IMR-90 (cell line): ENCODE data around the gene PDE4B. TPM values are rescaled to one million over a fixed set of nuclear protein-coding genes. Genes with fewer than 3 reads are reported as not detected.
A peak's percentile ranks its signal among the peaks of the same experiment; 100 is the strongest.

ENCODE experiments used
- ATAC-seq: fragments of 200-7000 bp; cut with Tn5 transposase; 2 replicates; pipeline ENCODE4 v1.9.1; 2020; ENCODE audit warnings: low read depth, mild to moderate bottlenecking, moderate library complexity
- BruUV-seq: library from RNA; stranded (reverse); fragments of 400-500 nt; replicated peaks from 2 replicates; lab custom pipeline; 2021; lab: Mats Ljungman, UMichigan
- CTCF ChIA-PET: fragments of 300-600 bp; formaldehyde crosslinking; extraction: SDS; loops from one replicate; lab custom pipeline; 2021; ENCODE audit warnings: antibody characterized with exemption; lab: Yijun Ruan, JAX
- POLR2A ChIA-PET: fragments of 300-600 bp; sonication (Branson Sonifier 250); formaldehyde crosslinking; loops from one replicate; lab custom pipeline; 2022; ENCODE audit warnings: antibody characterized with exemption; ENCODE audit not compliant: unreplicated experiment; lab: Charles Lee
- DNase-seq: peaks from one replicate; pipeline ENCODE4 v3.0.0; 2013
- H2AFZ ChIP-seq: replicated peaks from 2 replicates; pipeline ENCODE3; 2013; ENCODE audit warnings: low read length, mild to moderate bottlenecking; ENCODE audit not compliant: poor library complexity
- H2AK5ac ChIP-seq: 2 replicates; pipeline ENCODE4 v1.6.1; 2013; ENCODE audit warnings: low read depth, low read length, inconsistent platforms
- H2AK9ac ChIP-seq: replicated peaks from 2 replicates; pipeline ENCODE3; 2013; ENCODE audit warnings: mild to moderate bottlenecking, low read depth, low read length, moderate library complexity; ENCODE audit not compliant: poor library complexity
- H2BK120ac ChIP-seq: 2 replicates; pipeline ENCODE4 v1.6.1; 2013; ENCODE audit warnings: low read depth, low read length, inconsistent platforms
- H2BK15ac ChIP-seq: 3 replicates; pipeline ENCODE4 v1.6.1; 2013; ENCODE audit warnings: low read depth, low read length, inconsistent platforms
- H2BK20ac ChIP-seq: 2 replicates; pipeline ENCODE4 v1.6.1; 2013; ENCODE audit warnings: low read depth, mild to moderate bottlenecking, inconsistent platforms, low read length, moderate library complexity
- H2BK5ac ChIP-seq: 2 replicates; pipeline ENCODE4 v1.6.1; 2013; ENCODE audit warnings: mild to moderate bottlenecking, low read depth, low read length, inconsistent platforms; ENCODE audit not compliant: poor library complexity, severe bottlenecking
- H3K14ac ChIP-seq: replicated peaks from 2 replicates; pipeline ENCODE4 v1.6.1; 2013; ENCODE audit warnings: low read depth, low read length, inconsistent platforms
- H3K18ac ChIP-seq: 2 replicates; pipeline ENCODE4 v1.6.1; 2013; ENCODE audit warnings: low read depth, low read length, control low read depth
- H3K23ac ChIP-seq: 2 replicates; pipeline ENCODE4 v1.6.1; 2013; ENCODE audit warnings: low read depth, low read length, inconsistent platforms
- H3K27ac ChIP-seq: 2 replicates; pipeline ENCODE4 v1.5.1; 2013; ENCODE audit warnings: mild to moderate bottlenecking, control low read depth, low read length; ENCODE audit not compliant: insufficient read depth
- H3K27me3 ChIP-seq: 2 replicates; pipeline ENCODE4 v1.6.1; 2013; ENCODE audit warnings: low read length; ENCODE audit not compliant: control insufficient read depth, insufficient read depth
- H3K36me3 ChIP-seq: 2 replicates; pipeline ENCODE4 v1.6.1; 2013; ENCODE audit warnings: low read length, mixed read lengths; ENCODE audit not compliant: control insufficient read depth, insufficient read depth
- H3K4ac ChIP-seq: 2 replicates; pipeline ENCODE4 v1.6.1; 2013; ENCODE audit warnings: low read depth, low read length, inconsistent platforms
- H3K4me1 ChIP-seq: 2 replicates; pipeline ENCODE4 v1.6.1; 2013; ENCODE audit warnings: low read length, mixed read lengths; ENCODE audit not compliant: control insufficient read depth, insufficient read depth
- H3K4me2 ChIP-seq: 2 replicates; pipeline ENCODE4 v1.6.1; 2013; ENCODE audit warnings: low read depth, mild to moderate bottlenecking, control low read depth, low read length, moderate library complexity
- H3K4me3 ChIP-seq: 2 replicates; pipeline ENCODE4 v1.5.1; 2013; ENCODE audit warnings: low read depth, mild to moderate bottlenecking, control low read depth, low read length, moderate library complexity; ENCODE audit not compliant: insufficient read depth
- H3K56ac ChIP-seq: 2 replicates; pipeline ENCODE4 v1.6.1; 2013; ENCODE audit warnings: low read length, inconsistent platforms; ENCODE audit not compliant: insufficient read depth; ENCODE audit errors: extremely low read depth
- H3K79me1 ChIP-seq, 2 experiments: 2 replicates each; pipeline ENCODE4 v1.6.1; 2013; ENCODE audit warnings: low read length in 2 of 2, inconsistent platforms in 1 of 2, low read depth in 1 of 2
- H3K9ac ChIP-seq: 2 replicates; pipeline ENCODE4 v1.6.1; 2013; ENCODE audit warnings: low read depth, low read length, control low read depth
- H3K9me1 ChIP-seq: 2 replicates; pipeline ENCODE4 v1.6.1; 2013; ENCODE audit warnings: low read length, inconsistent platforms; ENCODE audit not compliant: insufficient read depth
- H3K9me3 ChIP-seq: 2 replicates; pipeline ENCODE4 v1.6.1; 2013; ENCODE audit warnings: low read length; ENCODE audit not compliant: control insufficient read depth, insufficient read depth
- H4K20me1 ChIP-seq: 2 replicates; pipeline ENCODE4 v1.6.1; 2013; ENCODE audit warnings: low read length, inconsistent platforms; ENCODE audit not compliant: insufficient read depth
- H4K5ac ChIP-seq: 2 replicates; pipeline ENCODE4 v1.6.1; 2013; ENCODE audit warnings: mild to moderate bottlenecking, low read depth, low read length, control low read depth
- H4K8ac ChIP-seq, 2 experiments: 2 replicates each; pipeline ENCODE4 v1.6.1; 2013; ENCODE audit warnings: low read depth in 2 of 2, low read length in 2 of 2, control low read depth in 1 of 2, inconsistent platforms in 1 of 2
- H4K91ac ChIP-seq: 2 replicates; pipeline ENCODE4 v1.6.1; 2013; ENCODE audit warnings: low read depth, low read length, inconsistent platforms; ENCODE audit not compliant: insufficient read depth
- CEBPB ChIP-seq: IDR thresholded peaks from 2 replicates; pipeline ENCODE4 v1.6.1; 2012; ENCODE audit warnings: low read depth, low read length, improper control_type of control experiment
- CHD1 ChIP-seq: IDR thresholded peaks from 2 replicates; pipeline ENCODE4 v1.6.1; 2012; ENCODE audit warnings: low read depth, low read length, improper control_type of control experiment
- CTCF ChIP-seq: conservative IDR thresholded peaks from 2 replicates; pipeline ENCODE4 v1.5.1; 2012; ENCODE audit warnings: mild to moderate bottlenecking, low read depth, low read length, improper control_type of control experiment
- ELK1 ChIP-seq: fragments of 150-350 bp; IDR thresholded peaks from 2 replicates; pipeline ENCODE4 v1.6.1; 2016; ENCODE audit warnings: low read depth, mild to moderate bottlenecking, low read length, moderate library complexity, borderline replicate concordance
- FOS ChIP-seq: fragments of 150-350 bp; IDR thresholded peaks from 2 replicates; pipeline ENCODE4 v1.6.1; 2016; ENCODE audit warnings: low read depth, low read length
- MAFK ChIP-seq: IDR thresholded peaks from 2 replicates; pipeline ENCODE4 v1.6.1; 2012; ENCODE audit warnings: low read depth, low read length, improper control_type of control experiment
- MAZ ChIP-seq: IDR thresholded peaks from 2 replicates; pipeline ENCODE4 v1.6.1; 2012; ENCODE audit warnings: low read depth, mild to moderate bottlenecking, low read length, improper control_type of control experiment, moderate library complexity, borderline replicate concordance
- MXI1 ChIP-seq: IDR thresholded peaks from 2 replicates; pipeline ENCODE4 v1.6.1; 2012; ENCODE audit warnings: low read depth, mild to moderate bottlenecking, low read length, moderate library complexity, borderline replicate concordance
- NFE2L2 ChIP-seq: fragments of 150-350 bp; IDR thresholded peaks from 2 replicates; pipeline ENCODE4 v1.6.1; 2016; ENCODE audit warnings: low read depth, mild to moderate bottlenecking, low read length
- POLR2A ChIP-seq: IDR thresholded peaks from 2 replicates; pipeline ENCODE4 v1.6.1; 2012; ENCODE audit warnings: mild to moderate bottlenecking, low read depth, low read length
- RAD21 ChIP-seq: IDR thresholded peaks from 2 replicates; pipeline ENCODE4 v1.6.1; 2012; ENCODE audit warnings: low read length, improper control_type of control experiment
- RCOR1 ChIP-seq: IDR thresholded peaks from 2 replicates; pipeline ENCODE4 v1.6.1; 2012; ENCODE audit warnings: mild to moderate bottlenecking, low read length, improper control_type of control experiment; ENCODE audit not compliant: insufficient replicate concordance
- RFX5 ChIP-seq: IDR thresholded peaks from 2 replicates; pipeline ENCODE4 v1.8.0; 2012; ENCODE audit warnings: low read depth, mild to moderate bottlenecking, low read length, moderate library complexity
- SMC3 ChIP-seq: fragments of 150-350 bp; IDR thresholded peaks from 2 replicates; pipeline ENCODE4 v1.6.1; 2016; ENCODE audit warnings: low read depth, mild to moderate bottlenecking, antibody characterized with exemption, low read length, moderate library complexity
- USF2 ChIP-seq: fragments of 150-350 bp; IDR thresholded peaks from 2 replicates; pipeline ENCODE4 v1.6.1; 2017; ENCODE audit warnings: mild to moderate bottlenecking, antibody characterized with exemption, low read length, low read depth
- WGBS, 2 experiments: methylation state at CpG; one replicate each; pipeline versions ENCODE4 v1.1.5 to v1.1.7; 2013; ENCODE audit warnings: missing lambda C conversion rate in 2 of 2; ENCODE audit not compliant: insufficient read length in 1 of 2; ENCODE audit errors: extremely low coverage in 2 of 2; 5-methylcytosine and 5-hydroxymethylcytosine counted together
- dilution Hi-C: fragments of 300-500 bp; cut with HindIII; formaldehyde crosslinking; loops from one replicate; pipeline ENCODE4 v1.14.3; 2018; ENCODE audit warnings: low sequenced_read_pairs; ENCODE audit not compliant: unreplicated experiment
- in situ Hi-C: fragments of 300-500 bp; cut with MboI; formaldehyde crosslinking; loops from 3 replicates; pipeline ENCODE4 v1.14.3; 2019; ENCODE audit warnings: low sequenced_read_pairs, inconsistent platforms, mixed read lengths
- intact Hi-C: fragments of 100-400 bp; cut with micrococcal nuclease; formaldehyde crosslinking; loops from 2 replicates; pipeline ENCODE4 v1.10.0; 2022
- polyA plus RNA-seq, 3 experiments: library from polyadenylated mRNA; depleted of rRNA; stranded (reverse); fragments of >200 nt; gene quantifications; 2 replicates each; pipeline ENCODE4 v1.2.3, GENCODE V29; 2012; ENCODE audit warnings: low replicate concordance in 1 of 3
- total RNA-seq: library from RNA; depleted of rRNA; stranded (reverse); fragments of >200 nt; gene quantifications from 2 replicates; pipeline ENCODE4 v1.2.3, GENCODE V29; 2012

PDE4B gene
- total and polyA plus RNA-seq, 2 of the 4 experiments (the other 2 are of a cell fraction), result 5.8 to 21.3 TPM

GRCh38 chr1:66350001-66350547 lies 557.4 kb downstream of the PDE4B start:
- Histone ChIP-seq H4K5ac (peak overlapping the region; percentile 52), H3K14ac (peak overlapping the region; percentile 82; the same call in 1 of the 2 replicates), H3K79me1 (peaks cover 32 to 56% of the 10 kb centered on the region in 2 experiments), H3K18ac (peak overlapping the region; percentile 60; the same call in 1 of the 2 replicates), H3K23ac (peak overlapping the region; percentile 66; the same call in 1 of the 2 replicates), H3K27me3 (no peaks in the 10 kb centered on the region), H2BK5ac (peak overlapping the region; percentile 61), H2AK5ac (no peak overlapping the region), H3K4me1 (peaks cover 19% of the 10 kb centered on the region), H2BK20ac (peak overlapping the region; percentile 33), H3K27ac (peak overlapping the region; percentile 47), H4K8ac (peak overlapping the region; percentile 53 to 60; a peak in 3 of 4 replicates), H3K4me2 (peak overlapping the region; percentile 71), H2AFZ (peak overlapping the region; percentile 70), H4K20me1 (no peaks in the 10 kb centered on the region), H3K4me3 (no peak overlapping the region; the same call in 1 of the 2 replicates), H3K56ac (peak overlapping the region; percentile 13), H2BK120ac (peak overlapping the region; percentile 67), H4K91ac (peak overlapping the region; percentile 62), H3K9me3 (no peaks in the 10 kb centered on the region), H3K36me3 (0 out of 2 replicates have a peak, but pooled peaks cover 2% of the 10 kb centered on the region), H2BK15ac (peak overlapping the region; percentile 67; the same call in 2 of the 3 replicates), H2AK9ac (no peak overlapping the region), H3K9ac (peak overlapping the region; percentile 62; the same call in 1 of the 2 replicates), H3K4ac (peak overlapping the region; percentile 58; the same call in 1 of the 2 replicates), H3K9me1 (peaks cover 10% of the 10 kb centered on the region)
- intact Hi-C loops (loop anchor here (1.0 to 10.0 kb wide), 3 partner anchors 15 to 395 kb away; no protein-coding TSS in a partner anchor), dilution Hi-C loops (no loop called here), in situ Hi-C loops (no loop called here)
- WGBS, 2 experiments, result no CpG with 5 or more reads among the region's 6 CpGs
- no TSS peak for BruUV-seq
- ATAC-seq (peak; percentile 33; the same call in 1 of the 2 replicates), DNase-seq (peak; percentile 34)
- ChIA-PET CTCF (interaction anchor here (0.6 to 2.5 kb wide), 6 partner anchors 10 to 154 kb away, joined by 3 to 6 read pairs (median 3); no protein-coding TSS in a partner anchor), POLR2A (no interaction called here)
- no peak for TF ChIP-seq NFE2L2
- no peak for TF ChIP-seq USF2
- TF ChIP-seq SMC3, result no peak
- TF ChIP-seq MAZ, result no peak
- TF ChIP-seq MXI1, result no peak
- TF ChIP-seq ELK1, result no peak
- TF ChIP-seq RCOR1, result no peak
- no peak for TF ChIP-seq RFX5
- no peak for TF ChIP-seq MAFK
- TF ChIP-seq FOS, result no peak
- TF ChIP-seq CHD1, result no peak
- no peak for TF ChIP-seq RAD21
- TF ChIP-seq CEBPB, result no peak
- TF ChIP-seq POLR2A, result no peak
- TF ChIP-seq CTCF, result no peak
